Activated naive CD4-positive, alpha-beta T cell treated with anti-CD3 and anti-CD28 coated beads, Interleukin-2, amount 50 U/mL, for 24 hours (primary cell): ENCODE data around the gene ATP5F1B.
"Not testable (repeated sequence)": the region's sequence is repeated elsewhere in the genome, so short reads cannot be mapped to it uniquely, and the experiment has no call there.

Experiments used
- H3K27ac Mint-ChIP-seq: one replicate; pipeline ENCODE4 v1.8.0; 2021; ENCODE audit warnings: mild to moderate bottlenecking, mixed read lengths
- H3K27me3 Mint-ChIP-seq: one replicate; pipeline ENCODE4 v1.8.0; 2021; ENCODE audit warnings: mixed read lengths
- H3K36me3 Mint-ChIP-seq: one replicate; pipeline ENCODE4 v1.8.0; 2021; ENCODE audit warnings: mixed read lengths
- H3K4me1 Mint-ChIP-seq: one replicate; pipeline ENCODE4 v1.8.0; 2021; ENCODE audit warnings: mixed read lengths
- H3K4me3 Mint-ChIP-seq: one replicate; pipeline ENCODE4 v1.8.0; 2021; ENCODE audit warnings: mild to moderate bottlenecking, mixed read lengths
- H3K9me3 Mint-ChIP-seq: one replicate; pipeline ENCODE4 v1.8.0; 2021; ENCODE audit warnings: mixed read lengths

The ATP5F1B gene

GRCh38 chr12:56661979-56662638 lies 16.3 kb upstream of the ATP5F1B start:
- Mint-ChIP-seq H3K4me1 (peaks cover 13% of the 10 kb centered on the region), H3K27ac (peak overlapping the region; percentile 74), H3K36me3 (peaks cover 5% of the 10 kb centered on the region), H3K4me3 (no peak overlapping the region), H3K9me3 (no peaks in the 10 kb centered on the region), H3K27me3 (no peaks in the 10 kb centered on the region)

DNA sequence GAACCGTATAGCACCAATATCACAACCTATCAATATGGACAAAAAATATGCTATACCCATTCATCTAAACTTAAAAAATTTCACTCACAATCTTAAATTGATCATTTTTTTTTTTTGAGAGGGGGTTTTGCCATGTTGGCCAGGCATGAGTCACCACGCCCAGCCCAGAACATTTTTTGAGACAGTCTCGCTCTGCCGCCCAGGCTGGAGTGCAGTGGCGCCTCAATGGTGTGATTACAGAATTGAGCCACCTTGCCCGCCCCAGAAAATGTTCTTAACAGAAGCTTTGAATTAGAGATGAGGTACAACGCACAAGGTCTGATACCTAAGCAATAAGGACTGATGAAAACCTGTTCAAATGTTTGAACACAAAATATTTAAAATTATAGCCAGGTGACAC lies 15.8 kb upstream of the ATP5F1B start:
- Mint-ChIP-seq H3K27me3 (no peaks in the 10 kb centered on the region), H3K9me3 (no peaks in the 10 kb centered on the region), H3K36me3 (peaks cover 5% of the 10 kb centered on the region), H3K4me1 (peaks cover 13% of the 10 kb centered on the region), H3K4me3 (no peak overlapping the region), H3K27ac (peak overlapping the region; percentile 74)

DNA sequence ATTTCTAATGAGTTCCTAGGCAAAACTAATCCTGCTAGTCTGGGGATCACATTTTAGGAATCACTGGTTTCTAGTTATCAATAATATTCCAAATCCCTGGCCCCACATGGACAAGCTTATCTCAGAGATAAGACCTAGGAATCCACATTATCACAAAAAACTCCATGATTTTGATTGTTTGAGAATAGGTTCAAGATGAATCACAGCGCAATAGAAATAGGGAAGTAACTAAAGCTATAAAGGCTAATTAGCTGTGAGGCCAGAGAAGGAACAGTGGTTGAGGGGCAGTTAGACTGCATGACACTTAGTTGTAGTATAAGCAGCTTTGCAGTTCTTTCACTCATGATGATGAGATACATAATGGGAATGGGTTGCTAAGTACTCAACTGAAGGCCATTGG lies 13.1 kb upstream of the ATP5F1B start:
- Mint-ChIP-seq H3K36me3 (peaks cover 2% of the 10 kb centered on the region), H3K27me3 (no peaks in the 10 kb centered on the region), H3K4me3 (no peak overlapping the region), H3K4me1 (peaks cover 13% of the 10 kb centered on the region), H3K9me3 (no peaks in the 10 kb centered on the region), H3K27ac (no peak overlapping the region)

DNA sequence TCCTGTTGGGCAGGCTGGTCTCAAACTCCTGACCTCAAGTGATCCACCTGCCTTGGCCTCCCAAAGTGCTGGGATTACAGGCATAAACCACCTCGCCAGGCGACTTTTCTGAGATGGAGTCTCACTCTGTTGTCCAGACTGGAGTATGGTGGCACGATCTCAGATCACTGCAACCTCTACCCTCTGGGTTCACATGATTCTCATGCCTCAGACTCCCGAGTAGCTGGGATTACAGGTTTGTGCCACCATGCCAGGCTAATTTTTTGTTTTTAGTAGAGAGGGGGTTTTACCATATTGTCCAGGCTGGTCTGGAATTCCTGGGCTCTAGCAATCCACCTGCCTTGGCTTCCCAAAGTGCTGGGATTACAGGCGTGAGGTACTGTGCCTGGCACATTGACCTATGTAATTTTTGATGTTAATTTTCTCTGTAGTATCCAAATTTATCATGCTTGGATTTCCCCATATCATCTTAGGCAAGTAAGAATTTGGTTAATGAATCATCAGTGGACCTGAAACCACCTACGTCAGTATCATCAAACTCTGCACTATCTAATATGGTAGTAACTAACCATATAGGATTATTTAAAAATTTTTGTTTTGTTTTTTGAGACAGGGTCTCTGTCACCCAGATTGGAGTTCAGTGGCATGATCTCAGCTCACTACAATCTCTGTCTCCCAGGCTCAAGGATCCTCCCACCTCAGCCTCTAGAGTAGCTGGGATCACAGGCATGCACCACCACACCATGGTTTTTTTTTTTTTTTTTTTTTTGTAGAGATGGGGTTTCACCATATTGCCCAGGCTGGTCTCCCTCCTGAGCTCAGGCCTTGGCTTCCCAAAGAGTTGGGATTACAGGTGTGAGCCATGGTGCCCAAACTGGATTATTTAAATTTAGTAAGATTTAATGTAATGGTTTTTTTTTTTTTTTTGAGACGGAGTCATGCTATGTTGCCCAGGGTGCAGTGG lies 11.9 kb upstream of the ATP5F1B start:
- Mint-ChIP-seq H3K36me3 (peaks cover 3% of the 10 kb centered on the region), H3K27me3 (no peaks in the 10 kb centered on the region), H3K9me3 (peaks cover 10% of the 10 kb centered on the region), H3K4me1 (peaks cover 13% of the 10 kb centered on the region), H3K4me3 (peak overlapping the region; percentile 5), H3K27ac (peak overlapping the region; percentile 79)

DNA sequence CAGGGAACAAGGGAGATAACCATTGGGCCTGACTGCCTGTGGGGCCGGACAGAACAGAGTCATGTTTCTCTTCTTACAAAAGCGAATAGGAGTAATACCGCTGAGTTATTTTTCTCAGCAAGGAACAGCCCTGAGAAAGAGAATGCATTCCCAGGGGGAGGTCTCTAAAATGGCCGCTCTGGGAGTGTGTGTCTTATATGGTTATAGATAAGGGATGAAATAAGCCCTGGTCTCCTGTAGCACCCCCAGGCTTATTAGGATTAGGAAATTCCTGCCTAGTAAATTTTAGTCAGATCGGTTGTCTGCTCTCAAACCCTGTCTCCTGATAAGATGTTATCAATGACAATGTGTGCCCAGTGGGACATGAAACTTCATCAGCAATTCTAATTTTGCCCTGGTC lies 8.0 kb upstream of the ATP5F1B start:
- not testable (repeated sequence) for H3K27ac Mint-ChIP-seq, H3K4me1 Mint-ChIP-seq, H3K36me3 Mint-ChIP-seq, H3K4me3 Mint-ChIP-seq, H3K9me3 Mint-ChIP-seq, H3K27me3 Mint-ChIP-seq

GRCh38 chr12:56648023-56648422 lies 2.2 kb upstream of the ATP5F1B start:
- not testable (repeated sequence) for H3K9me3 Mint-ChIP-seq, H3K4me3 Mint-ChIP-seq, H3K27me3 Mint-ChIP-seq, H3K27ac Mint-ChIP-seq
- Mint-ChIP-seq H3K36me3 (peaks cover 20% of the 10 kb centered on the region), H3K4me1 (peaks cover 25% of the 10 kb centered on the region)

GRCh38 chr12:56645201-56645716 lies 525 bp downstream of the ATP5F1B start:
- H3K27ac Mint-ChIP-seq, result peak overlapping the region; percentile 96
- peaks cover 33% of the 10 kb centered on the region for H3K4me1 Mint-ChIP-seq
- peak overlapping the region; percentile 97 for H3K4me3 Mint-ChIP-seq
- H3K36me3 Mint-ChIP-seq, result peaks cover 20% of the 10 kb centered on the region
- H3K27me3 Mint-ChIP-seq, result no peaks in the 10 kb centered on the region
- H3K9me3 Mint-ChIP-seq, result no peaks in the 10 kb centered on the region

GRCh38 chr12:56644654-56645053 lies 1.1 kb downstream of the ATP5F1B start:
- peak overlapping the region; percentile 97 for H3K4me3 Mint-ChIP-seq
- H3K36me3 Mint-ChIP-seq, result peaks cover 23% of the 10 kb centered on the region
- peaks cover 37% of the 10 kb centered on the region for H3K4me1 Mint-ChIP-seq
- H3K27ac Mint-ChIP-seq, result peak overlapping the region; percentile 96
- H3K27me3 Mint-ChIP-seq, result no peaks in the 10 kb centered on the region
- H3K9me3 Mint-ChIP-seq, result no peaks in the 10 kb centered on the region

DNA sequence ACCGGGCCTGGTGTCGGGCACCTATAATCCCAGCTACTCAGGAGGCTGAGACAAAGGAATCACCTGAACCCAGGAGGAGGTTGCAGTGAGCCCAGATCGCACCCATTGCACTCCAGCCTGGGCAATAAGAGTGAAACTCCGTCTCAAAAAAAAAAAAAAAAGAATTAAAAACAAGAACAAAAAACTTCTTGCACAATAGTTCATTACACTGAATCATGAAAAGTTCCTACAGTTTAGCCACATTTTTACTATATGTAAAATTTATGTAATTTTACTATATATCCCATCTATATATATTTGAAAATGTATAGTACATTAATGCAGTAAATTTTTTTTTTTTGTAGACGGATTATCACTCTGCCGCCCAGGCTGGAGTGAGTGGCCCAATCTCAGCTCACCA lies 4.6 kb downstream of the ATP5F1B start:
- Mint-ChIP-seq H3K4me3 (no peak overlapping the region), H3K27me3 (no peaks in the 10 kb centered on the region), H3K36me3 (peaks cover 33% of the 10 kb centered on the region), H3K4me1 (peaks cover 53% of the 10 kb centered on the region), H3K9me3 (no peaks in the 10 kb centered on the region), H3K27ac (no peak overlapping the region)

DNA sequence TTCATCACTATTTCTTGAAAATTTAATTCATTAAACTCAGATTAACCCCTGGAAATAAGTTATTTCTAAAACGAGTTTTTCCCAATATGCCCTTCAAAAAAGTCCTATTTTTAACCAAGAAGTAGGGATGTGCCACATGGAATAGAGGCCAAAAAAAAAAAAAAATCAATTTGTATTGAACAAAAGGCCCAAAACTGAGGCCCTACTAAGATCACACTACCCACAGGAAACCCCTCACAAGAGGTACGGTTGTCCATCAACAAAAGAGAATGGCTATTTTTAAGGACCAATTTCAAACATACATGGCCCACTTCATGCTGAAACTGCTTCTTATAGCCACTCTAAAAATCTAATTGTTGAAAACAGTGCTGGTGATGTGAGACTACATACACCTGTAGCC lies 8.2 kb downstream of the ATP5F1B start:
- Mint-ChIP-seq H3K4me3 (no peak overlapping the region), H3K27me3 (no peaks in the 10 kb centered on the region), H3K27ac (no peak overlapping the region), H3K4me1 (peaks cover 62% of the 10 kb centered on the region), H3K36me3 (peaks cover 16% of the 10 kb centered on the region), H3K9me3 (no peaks in the 10 kb centered on the region)

DNA sequence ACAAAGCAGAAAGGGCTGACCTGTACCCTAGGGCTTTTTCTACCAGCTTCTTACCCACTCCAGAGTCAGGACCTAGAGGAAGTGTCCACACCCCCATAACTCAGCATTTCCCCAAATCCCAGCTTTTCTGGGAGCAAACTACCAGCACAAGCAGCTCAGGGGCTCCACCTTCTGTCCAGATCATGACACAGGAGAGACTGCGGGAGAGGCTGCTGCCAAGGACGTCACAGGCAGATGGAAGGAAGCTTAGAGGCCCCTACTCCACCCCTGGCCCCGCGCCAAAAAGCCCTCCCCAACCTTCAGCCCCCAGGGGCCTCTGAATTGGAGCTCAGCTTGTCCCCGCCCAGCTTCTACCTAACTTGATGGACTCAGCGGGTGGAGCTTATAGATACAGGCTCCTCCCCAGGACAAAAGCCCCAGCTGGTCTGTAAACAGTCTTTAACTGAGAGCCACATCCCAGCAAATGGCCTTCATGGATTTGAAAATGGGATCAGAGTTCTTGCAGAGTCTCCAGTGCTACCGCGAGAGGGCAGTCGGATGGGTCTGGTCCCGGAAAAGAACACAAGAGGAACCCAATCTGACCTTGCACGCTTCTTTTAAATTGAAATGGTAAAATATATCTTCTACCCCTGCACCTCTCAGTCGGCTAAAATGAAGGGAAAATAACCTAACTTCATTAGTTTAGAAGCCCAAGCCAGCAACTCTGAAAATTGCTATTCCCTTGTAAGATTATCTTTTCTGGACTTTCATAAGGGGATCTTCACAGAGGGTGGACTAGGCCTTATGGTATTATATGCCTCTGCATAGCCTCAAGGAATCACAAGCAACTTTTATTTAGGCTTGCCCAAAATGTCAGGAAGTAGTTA lies 8.9 kb downstream of the ATP5F1B start:
- H3K27me3 Mint-ChIP-seq, result no peaks in the 10 kb centered on the region
- H3K4me3 Mint-ChIP-seq, result peak overlapping the region; percentile 98
- H3K27ac Mint-ChIP-seq, result peak overlapping the region; percentile 96
- H3K9me3 Mint-ChIP-seq, result no peaks in the 10 kb centered on the region
- H3K4me1 Mint-ChIP-seq, result peaks cover 63% of the 10 kb centered on the region
- H3K36me3 Mint-ChIP-seq, result peaks cover 16% of the 10 kb centered on the region

DNA sequence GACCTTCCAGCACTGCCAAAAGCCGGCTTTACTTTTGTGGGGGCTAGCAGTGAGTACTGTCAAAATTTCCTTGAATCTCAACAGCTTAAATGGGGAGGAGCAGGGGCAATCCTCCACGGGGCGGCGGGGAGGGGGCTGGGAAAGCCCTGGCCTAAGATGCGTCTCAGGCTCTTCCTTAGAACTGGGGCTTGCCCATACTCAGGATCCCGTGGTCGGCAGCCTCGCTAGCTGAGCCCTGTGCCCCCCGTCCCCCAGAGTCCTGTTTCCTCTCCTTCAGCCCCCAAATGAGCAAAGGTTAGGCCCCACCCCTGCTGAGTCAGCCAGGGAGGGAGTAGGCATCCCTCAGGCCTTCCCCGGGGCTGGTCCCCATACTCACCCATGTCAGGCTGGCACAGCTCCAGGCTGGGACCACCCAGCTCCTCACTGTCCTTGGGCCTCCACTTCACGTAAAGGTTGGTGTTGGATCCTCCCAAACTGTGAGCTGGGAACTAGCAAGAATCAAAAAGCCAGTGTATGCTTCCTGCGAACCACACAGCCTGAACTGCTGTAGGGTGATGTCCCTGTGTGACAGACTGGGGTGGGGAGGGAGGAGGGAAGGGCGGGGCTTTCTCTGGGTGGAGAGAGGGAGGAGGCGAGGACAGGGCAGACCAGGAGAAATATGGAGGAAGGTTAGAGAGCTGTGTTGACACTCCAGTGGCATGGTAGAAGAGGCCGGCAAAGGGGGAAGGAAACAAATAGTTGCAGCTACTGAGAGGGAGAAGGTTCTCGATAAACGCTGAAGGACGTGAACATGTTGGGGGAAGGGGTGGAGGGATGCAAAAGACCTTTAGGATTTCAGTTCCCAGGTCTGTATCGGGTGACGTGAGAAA lies 9.7 kb downstream of the ATP5F1B start:
- no peaks in the 10 kb centered on the region for H3K9me3 Mint-ChIP-seq
- H3K36me3 Mint-ChIP-seq, result peaks cover 16% of the 10 kb centered on the region
- H3K27ac Mint-ChIP-seq, result peak overlapping the region; percentile 96
- no peaks in the 10 kb centered on the region for H3K27me3 Mint-ChIP-seq
- H3K4me1 Mint-ChIP-seq, result peaks cover 72% of the 10 kb centered on the region
- peak overlapping the region; percentile 98 for H3K4me3 Mint-ChIP-seq

GRCh38 chr12:56634837-56635791 lies 10.7 kb downstream of the ATP5F1B start:
- peaks cover 13% of the 10 kb centered on the region for H3K36me3 Mint-ChIP-seq
- H3K27me3 Mint-ChIP-seq, result no peaks in the 10 kb centered on the region
- peaks cover 80% of the 10 kb centered on the region for H3K4me1 Mint-ChIP-seq
- peak overlapping the region; percentile 98 for H3K4me3 Mint-ChIP-seq
- peak overlapping the region; percentile 93 for H3K27ac Mint-ChIP-seq
- H3K9me3 Mint-ChIP-seq, result no peaks in the 10 kb centered on the region
